ENCODE measurements around the gene SLAMF9. TPM values are rescaled to one million over a fixed set of nuclear protein-coding genes. Genes with fewer than 3 reads are reported as not detected.

SLAMF9 gene
- total RNA-seq, 1 experiment from 2014 or later: 0.60 TPM

Other genes with a start within 250 kb of the SLAMF9 start
- not detected in 2 replicates for gene CRP, start 239.6 kb downstream of the SLAMF9 start, total RNA-seq (2014; rRNA removed; shearing (Covaris generic))
- 34.5 and 51.2 TPM in 2 replicates for gene DUSP23, start 173.3 kb downstream of the SLAMF9 start, total RNA-seq (2014; rRNA removed; shearing (Covaris generic))
- 0.10 TPM in 1 of 2 replicates, not detected in the other for gene FCRL6, start 151.9 kb downstream of the SLAMF9 start, total RNA-seq (2014; rRNA removed; shearing (Covaris generic))
- gene SLAMF8, start 127.4 kb downstream of the SLAMF9 start, total RNA-seq (2014; rRNA removed; shearing (Covaris generic)): 1.5 and 2.6 TPM in 2 replicates
- 0.20 TPM in 1 of 2 replicates, not detected in the other for gene VSIG8, start 91.6 kb downstream of the SLAMF9 start, total RNA-seq (2014; rRNA removed; shearing (Covaris generic))
- gene CFAP45, start 54.1 kb downstream of the SLAMF9 start, total RNA-seq (2014; rRNA removed; shearing (Covaris generic)): 2.2 and 2.9 TPM in 2 replicates
- 811 and 1,008 TPM in 2 replicates for gene TAGLN2, start 28.7 kb downstream of the SLAMF9 start, total RNA-seq (2014; rRNA removed; shearing (Covaris generic))
- gene IGSF9, start 8.6 kb downstream of the SLAMF9 start, total RNA-seq (2014; rRNA removed; shearing (Covaris generic)): not detected in 2 replicates
- 4.7 and 4.9 TPM in 2 replicates for gene PIGM, start 77.8 kb upstream of the SLAMF9 start, total RNA-seq (2014; rRNA removed; shearing (Covaris generic))
- 0.10 and 0.12 TPM in 2 replicates for gene KCNJ10, start 115.9 kb upstream of the SLAMF9 start, total RNA-seq (2014; rRNA removed; shearing (Covaris generic))
- gene KCNJ9, start 127.3 kb upstream of the SLAMF9 start, total RNA-seq (2014; rRNA removed; shearing (Covaris generic)): not detected in 2 replicates
- gene IGSF8, start 144.4 kb upstream of the SLAMF9 start, total RNA-seq (2014; rRNA removed; shearing (Covaris generic)): 7.9 and 10.7 TPM in 2 replicates
- gene ATP1A2, start 161.5 kb upstream of the SLAMF9 start, total RNA-seq (2014; rRNA removed; shearing (Covaris generic)): not detected in 2 replicates
- not detected in 2 replicates for gene ATP1A4, start 197.4 kb upstream of the SLAMF9 start, total RNA-seq (2014; rRNA removed; shearing (Covaris generic))
- not detected in 2 replicates for gene CASQ1, start 236.3 kb upstream of the SLAMF9 start, total RNA-seq (2014; rRNA removed; shearing (Covaris generic))